K562 (cell line): ENCODE data around the gene TOMM70.

Experiments
- POLR2A ChIP-seq: fragments of 450-650 bp; conservative IDR thresholded peaks from 2 replicates; pipeline ENCODE4 v1.6.1; 2016
- ZNF24 ChIP-seq: fragments of 450-650 bp; IDR thresholded peaks from 2 replicates; pipeline ENCODE4 v1.6.1; 2016

DNA sequence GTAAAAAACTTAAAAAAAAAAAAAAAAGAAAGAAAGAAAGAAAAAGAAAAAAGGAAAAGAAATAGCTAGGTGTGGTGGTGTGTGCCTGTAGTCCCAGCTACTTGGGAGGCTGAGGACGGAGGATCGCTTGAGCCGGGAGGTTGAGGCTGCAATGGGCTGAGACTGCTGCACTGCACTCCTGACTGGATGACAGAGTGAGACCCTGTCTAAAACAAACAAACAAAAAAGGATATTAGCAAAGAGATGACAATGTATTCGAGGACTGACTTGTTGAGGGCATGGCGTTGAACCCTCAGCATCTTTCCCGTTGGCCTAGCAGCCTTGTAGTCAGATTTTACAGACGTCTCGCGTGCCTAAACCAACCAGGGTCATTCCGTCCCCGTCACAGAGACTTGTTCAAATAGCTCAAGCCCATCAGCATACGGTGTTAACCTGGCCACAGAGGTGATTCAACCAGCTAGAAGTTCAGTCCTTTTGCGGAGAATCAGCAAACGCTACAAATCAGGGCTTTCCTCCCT is 66.9 kb downstream of the TOMM70 start:
- no peak for TF ChIP-seq ZNF24
- no peak for TF ChIP-seq POLR2A
